Mammary epithelial cell (primary cell): ENCODE data around the gene BCL11B.

Source experiments
- CTCF ChIP-seq, 2 donors: IDR thresholded peaks in 1 of 2; conservative IDR thresholded peaks in 1 of 2; 2 replicates each; pipeline ENCODE4 v1.5.1; 2011 to 2012; ENCODE audit warnings: inconsistent platforms in 2 of 2, low read length in 2 of 2, mild to moderate bottlenecking in 2 of 2, control low read depth in 1 of 2, low read depth in 1 of 2; ENCODE audit not compliant: insufficient read depth in 1 of 2; ENCODE audit errors: extremely low read depth in 1 of 2
- EZH2 ChIP-seq: IDR thresholded peaks from 2 replicates; pipeline ENCODE4 v1.6.1; 2012; ENCODE audit warnings: low read length, inconsistent platforms, borderline replicate concordance

- TF ChIP-seq CTCF (conservative IDR thresholded peaks at IDR 0.05 in 1 of 2, IDR thresholded peaks at IDR 0.05 in 1 of 2; ENCODE audit: extremely low read depth in 1 of 2, insufficient read depth in 1 of 2, low read depth in 1 of 2, low read length in 2 of 2), result no peak
- no peak for TF ChIP-seq EZH2
Observed at GRCh38 chr14:99156814-99157213, 115.2 kb downstream of the BCL11B start.
